IMR-90 (cell line): Measurements from ENCODE around the gene CD209.

Experiments
- BHLHE40 ChIP-seq: fragments of 150-350 bp; IDR thresholded peaks from 2 replicates; pipeline ENCODE4 v1.6.1; 2016; ENCODE audit warnings: mild to moderate bottlenecking, low read depth, low read length
- MAFK ChIP-seq: IDR thresholded peaks from 2 replicates; pipeline ENCODE4 v1.6.1; 2012; ENCODE audit warnings: low read depth, low read length, improper control_type of control experiment
- MAZ ChIP-seq: IDR thresholded peaks from 2 replicates; pipeline ENCODE4 v1.6.1; 2012; ENCODE audit warnings: low read depth, mild to moderate bottlenecking, low read length, improper control_type of control experiment, moderate library complexity, borderline replicate concordance
- POLR2A ChIP-seq: IDR thresholded peaks from 2 replicates; pipeline ENCODE4 v1.6.1; 2012; ENCODE audit warnings: mild to moderate bottlenecking, low read depth, low read length
- RAD21 ChIP-seq: IDR thresholded peaks from 2 replicates; pipeline ENCODE4 v1.6.1; 2012; ENCODE audit warnings: low read length, improper control_type of control experiment
- SMC3 ChIP-seq: fragments of 150-350 bp; IDR thresholded peaks from 2 replicates; pipeline ENCODE4 v1.6.1; 2016; ENCODE audit warnings: low read depth, mild to moderate bottlenecking, antibody characterized with exemption, low read length, moderate library complexity
- TF ChIP-seq, protein P1 (sequence below): conservative IDR thresholded peaks from 2 replicates; pipeline ENCODE4 v1.5.1; 2012; ENCODE audit warnings: mild to moderate bottlenecking, low read depth, low read length, improper control_type of control experiment
- TF ChIP-seq, protein P2 (sequence below): fragments of 150-350 bp; IDR thresholded peaks from 2 replicates; pipeline ENCODE4 v1.6.1; 2017; ENCODE audit warnings: mild to moderate bottlenecking, antibody characterized with exemption, low read length, low read depth

- TF ChIP-seq, protein P1, sequence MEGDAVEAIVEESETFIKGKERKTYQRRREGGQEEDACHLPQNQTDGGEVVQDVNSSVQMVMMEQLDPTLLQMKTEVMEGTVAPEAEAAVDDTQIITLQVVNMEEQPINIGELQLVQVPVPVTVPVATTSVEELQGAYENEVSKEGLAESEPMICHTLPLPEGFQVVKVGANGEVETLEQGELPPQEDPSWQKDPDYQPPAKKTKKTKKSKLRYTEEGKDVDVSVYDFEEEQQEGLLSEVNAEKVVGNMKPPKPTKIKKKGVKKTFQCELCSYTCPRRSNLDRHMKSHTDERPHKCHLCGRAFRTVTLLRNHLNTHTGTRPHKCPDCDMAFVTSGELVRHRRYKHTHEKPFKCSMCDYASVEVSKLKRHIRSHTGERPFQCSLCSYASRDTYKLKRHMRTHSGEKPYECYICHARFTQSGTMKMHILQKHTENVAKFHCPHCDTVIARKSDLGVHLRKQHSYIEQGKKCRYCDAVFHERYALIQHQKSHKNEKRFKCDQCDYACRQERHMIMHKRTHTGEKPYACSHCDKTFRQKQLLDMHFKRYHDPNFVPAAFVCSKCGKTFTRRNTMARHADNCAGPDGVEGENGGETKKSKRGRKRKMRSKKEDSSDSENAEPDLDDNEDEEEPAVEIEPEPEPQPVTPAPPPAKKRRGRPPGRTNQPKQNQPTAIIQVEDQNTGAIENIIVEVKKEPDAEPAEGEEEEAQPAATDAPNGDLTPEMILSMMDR: no peak
- TF ChIP-seq RAD21 (no peak), BHLHE40 (no peak), MAZ (no peak), SMC3 (no peak), POLR2A (no peak), MAFK (no peak)
- TF ChIP-seq, protein P2, sequence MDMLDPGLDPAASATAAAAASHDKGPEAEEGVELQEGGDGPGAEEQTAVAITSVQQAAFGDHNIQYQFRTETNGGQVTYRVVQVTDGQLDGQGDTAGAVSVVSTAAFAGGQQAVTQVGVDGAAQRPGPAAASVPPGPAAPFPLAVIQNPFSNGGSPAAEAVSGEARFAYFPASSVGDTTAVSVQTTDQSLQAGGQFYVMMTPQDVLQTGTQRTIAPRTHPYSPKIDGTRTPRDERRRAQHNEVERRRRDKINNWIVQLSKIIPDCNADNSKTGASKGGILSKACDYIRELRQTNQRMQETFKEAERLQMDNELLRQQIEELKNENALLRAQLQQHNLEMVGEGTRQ: no peak
Measured at GRCh38 chr19:7740682-7741054, 6.7 kb downstream of the CD209 start.
